HG03095 (cell line): ENCODE measurements around the gene EPS15.
"Not testable (repeated sequence)": the region's sequence is repeated elsewhere in the genome, so short reads cannot be mapped to it uniquely, and the experiment has no call there.

Source experiments
- ATAC-seq: cut with Tn5 transposase; IDR thresholded peaks from one replicate; pipeline ENCODE4 v1.9.1; 2021; ENCODE audit warnings: moderate library complexity; ENCODE audit not compliant: unreplicated experiment

EPS15 gene

DNA sequence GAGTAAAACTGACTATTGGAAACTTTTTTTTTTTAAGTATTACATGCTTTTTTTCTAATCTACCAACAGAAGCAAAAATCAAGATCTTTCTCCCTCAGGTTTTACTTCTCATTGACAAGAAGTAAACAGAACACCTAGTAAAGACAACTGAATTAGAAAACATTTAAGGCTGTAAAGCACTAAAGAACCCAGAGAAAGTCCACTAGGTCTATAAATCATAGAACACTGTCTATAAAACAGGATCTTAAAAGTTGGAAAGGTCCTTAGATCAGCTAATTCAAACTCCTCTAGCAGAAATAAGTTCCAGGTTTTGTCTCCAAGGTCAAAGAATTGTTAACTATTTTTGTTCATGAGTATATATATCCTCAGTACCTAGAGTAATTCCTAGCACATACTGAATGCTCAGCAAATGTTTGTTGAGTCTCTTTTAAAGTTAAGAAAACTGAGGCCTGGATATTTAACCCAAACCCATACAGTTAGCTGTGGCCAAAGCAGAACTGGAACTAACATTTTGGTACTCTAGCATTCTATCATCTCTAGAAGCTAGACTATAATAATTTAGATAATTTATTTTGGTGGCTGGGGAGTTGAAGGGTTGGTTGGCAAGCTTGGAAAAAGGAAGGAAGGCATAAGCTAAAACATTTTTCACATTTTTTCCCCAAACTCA, 3.0 kb downstream of the EPS15 start:
- ATAC-seq: no peak

DNA sequence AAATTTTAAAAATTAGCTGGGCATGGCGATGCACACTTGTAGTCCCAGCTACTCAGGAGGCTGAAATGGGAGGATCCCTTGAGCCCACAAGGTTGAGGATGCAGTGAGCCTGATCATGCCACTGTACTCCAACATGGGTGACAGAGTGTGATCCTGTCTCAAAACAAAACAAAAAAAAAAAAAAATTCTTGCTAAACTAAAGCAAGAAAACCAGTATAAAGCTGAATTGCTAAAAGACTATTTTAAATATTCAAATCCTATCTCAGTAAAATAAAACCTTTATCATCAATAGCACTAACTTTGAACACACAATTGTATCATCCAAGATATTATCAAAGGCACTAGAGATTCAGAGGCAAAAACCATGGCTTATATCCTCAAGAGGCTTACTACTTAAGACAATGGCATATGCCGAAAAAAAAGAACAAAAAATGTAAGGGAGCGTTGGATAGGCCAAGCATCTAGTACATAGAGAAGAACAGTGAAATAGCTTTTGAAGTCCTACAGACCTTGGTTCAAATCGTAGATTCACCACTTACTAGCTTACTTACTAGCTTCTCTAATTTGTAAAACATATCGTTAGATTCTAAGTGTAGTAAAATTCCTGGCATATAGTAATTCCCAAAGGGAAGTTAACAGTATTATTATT, 3.6 kb downstream of the EPS15 start:
- ATAC-seq: no peak

DNA sequence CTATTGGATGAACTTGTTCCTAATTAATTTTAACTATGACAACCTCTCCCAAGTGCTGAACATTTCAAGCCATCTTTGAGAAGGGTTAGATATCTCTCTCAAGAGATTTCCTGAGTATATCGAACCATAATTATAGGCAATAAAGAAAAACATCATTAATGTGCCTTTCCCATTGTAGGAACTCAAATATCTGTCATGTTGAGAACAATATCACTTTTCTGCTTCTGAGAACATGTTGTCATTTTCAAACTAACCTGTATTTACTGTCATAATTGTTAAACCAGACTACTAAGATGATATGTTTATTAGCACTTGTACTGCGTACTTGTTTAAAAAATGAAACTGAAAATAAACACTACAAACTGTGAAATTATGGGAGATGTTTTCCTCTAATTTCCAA, 4.3 kb downstream of the EPS15 start:
- no peak for ATAC-seq

DNA sequence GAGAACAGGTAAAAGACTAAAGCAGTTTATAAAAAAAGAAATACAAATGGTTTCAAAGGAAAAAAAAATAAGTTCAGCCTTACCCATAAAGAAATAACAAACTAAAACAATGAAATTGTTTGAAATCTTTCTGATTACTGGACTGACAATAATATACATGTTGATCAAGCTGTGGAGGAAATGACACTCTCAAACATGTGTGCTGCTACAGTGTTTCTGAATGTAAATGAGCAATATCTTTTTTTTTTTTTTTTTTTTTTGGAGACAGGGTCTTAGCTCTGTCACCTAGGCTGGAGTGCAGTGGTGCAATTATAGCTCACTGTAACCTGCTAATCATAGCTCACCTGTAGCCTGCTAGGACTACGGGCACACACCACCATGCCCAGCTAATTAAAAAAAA, 6.5 kb downstream of the EPS15 start:
- no peak for ATAC-seq

DNA sequence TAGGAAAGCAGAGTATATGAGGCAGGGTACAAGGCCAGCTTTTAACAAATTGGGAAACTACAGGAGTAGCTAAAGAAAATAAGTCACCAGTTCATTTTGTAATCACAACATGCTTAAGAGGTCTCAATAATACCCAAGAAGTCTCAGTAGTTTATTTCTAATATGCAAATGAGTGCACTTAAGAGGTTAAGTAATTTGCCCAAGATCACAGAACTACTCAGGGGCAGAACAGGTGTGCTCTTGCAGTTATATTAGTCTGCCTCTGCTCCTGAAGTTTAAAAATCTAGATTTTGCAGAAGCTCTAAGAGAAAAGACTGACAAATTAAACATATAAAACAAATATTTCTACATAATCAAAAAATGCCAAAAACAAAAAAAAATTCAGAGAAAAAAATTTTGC, 6.9 kb downstream of the EPS15 start:
- ATAC-seq: no peak

DNA sequence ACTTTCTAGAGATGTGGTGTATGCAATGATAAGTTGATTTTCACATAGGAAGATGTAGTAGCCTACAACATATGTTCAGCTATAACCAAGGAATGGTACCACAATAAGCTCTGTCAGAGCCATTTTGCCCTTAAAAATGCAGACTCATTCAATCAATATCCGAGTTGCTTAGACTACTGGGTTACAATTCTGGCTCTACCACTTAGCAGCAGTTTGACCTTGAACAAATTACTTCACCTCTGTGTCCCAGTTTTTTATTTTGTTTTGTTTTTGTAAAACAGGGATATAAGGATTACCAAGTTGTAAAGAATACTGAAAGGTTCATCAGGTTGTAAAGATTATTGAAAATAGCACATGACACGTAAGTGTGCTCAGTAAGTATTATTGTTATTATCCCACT, 9.3 kb downstream of the EPS15 start:
- ATAC-seq: no peak

DNA sequence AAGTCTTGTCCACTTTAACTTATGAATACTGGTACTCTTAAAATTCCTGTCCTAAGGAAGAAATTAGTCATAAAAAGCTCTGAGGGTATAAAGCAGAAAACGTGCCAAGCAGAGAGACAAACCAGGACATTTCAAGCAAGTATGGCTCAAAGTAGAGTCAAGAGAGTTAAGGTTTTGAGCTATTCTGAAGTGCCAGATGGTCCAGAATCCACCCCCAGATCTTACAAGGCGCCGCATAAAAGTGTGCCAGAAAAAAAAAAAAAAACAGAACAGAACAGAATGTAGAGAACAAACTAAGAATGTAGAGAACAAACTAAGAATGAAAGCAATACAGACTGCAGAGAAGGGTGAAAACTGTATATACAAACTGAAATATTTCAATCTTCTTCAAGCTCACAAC, 12.5 kb downstream of the EPS15 start:
- ATAC-seq: no peak

DNA sequence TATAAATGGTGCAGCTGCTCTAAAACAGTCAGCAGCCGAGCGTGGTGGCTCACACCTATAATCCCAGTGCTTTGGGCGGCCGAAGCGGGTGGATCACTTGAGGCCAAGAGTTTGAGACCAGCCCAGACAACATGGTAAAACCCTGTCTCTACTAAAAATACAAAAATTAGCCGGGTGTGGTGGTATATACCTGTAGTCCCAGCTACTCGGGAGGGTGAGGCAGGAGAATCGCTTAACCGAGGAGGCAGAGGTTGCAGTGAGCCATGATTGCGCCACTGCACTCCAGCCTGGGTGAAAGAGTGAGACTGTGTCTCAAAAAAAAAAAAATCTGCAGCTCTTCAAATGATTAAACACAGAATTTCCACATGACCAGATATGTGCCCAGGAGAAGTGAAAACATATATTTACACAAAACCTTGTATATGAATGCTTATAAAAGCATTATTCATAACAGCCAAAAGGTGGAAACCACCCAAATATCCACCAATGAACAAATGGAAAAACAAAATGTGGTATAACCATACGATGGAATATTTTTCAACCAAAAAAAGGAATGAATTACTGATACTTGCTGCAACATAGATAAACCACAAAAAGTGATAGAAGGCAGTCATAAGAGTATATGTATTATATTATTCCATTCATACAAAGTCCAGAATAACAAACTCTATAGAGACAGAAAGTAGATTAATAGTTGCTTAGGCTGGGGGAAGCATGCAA, 14.1 kb downstream of the EPS15 start:
- ATAC-seq: no peak

DNA sequence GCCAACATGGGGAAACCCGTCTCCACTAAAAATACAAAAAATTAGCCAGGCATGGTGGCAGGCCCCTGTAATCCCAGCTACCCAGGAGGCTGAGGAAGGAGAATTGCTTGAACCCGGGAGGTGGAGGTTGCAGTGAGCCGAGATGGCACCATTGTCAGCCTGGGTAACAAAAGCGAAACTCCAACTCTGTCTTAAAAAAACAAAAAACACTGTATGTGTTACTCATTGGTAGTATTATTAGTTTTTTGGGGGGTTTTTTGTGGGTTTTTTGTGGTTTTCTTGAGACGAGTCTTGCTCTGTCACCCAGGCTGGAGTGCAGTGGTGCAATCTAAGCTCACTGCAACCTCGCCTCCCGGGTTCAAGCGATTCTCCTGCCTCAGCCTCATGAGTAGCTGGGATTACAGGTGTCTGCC, 17.8 kb downstream of the EPS15 start:
- peak; percentile 51 for ATAC-seq

DNA sequence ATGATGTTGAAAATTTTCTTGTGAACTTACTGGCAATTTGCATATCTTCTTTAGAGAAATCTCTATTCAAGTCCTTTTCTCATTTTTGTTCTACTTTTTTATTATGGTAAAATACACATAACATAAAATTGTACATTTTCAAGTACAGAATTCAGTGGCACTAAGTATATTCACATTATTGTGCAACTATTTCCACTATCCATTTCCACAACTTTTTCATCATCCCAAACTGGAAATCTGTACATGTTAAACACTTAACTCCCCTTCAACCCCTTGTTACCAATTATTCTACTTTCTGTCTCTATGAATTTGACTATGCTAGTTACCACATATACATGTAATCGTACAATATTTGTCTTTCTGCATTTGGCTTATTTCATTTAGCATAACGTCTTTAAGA, 19.4 kb downstream of the EPS15 start:
- ATAC-seq: no peak

DNA sequence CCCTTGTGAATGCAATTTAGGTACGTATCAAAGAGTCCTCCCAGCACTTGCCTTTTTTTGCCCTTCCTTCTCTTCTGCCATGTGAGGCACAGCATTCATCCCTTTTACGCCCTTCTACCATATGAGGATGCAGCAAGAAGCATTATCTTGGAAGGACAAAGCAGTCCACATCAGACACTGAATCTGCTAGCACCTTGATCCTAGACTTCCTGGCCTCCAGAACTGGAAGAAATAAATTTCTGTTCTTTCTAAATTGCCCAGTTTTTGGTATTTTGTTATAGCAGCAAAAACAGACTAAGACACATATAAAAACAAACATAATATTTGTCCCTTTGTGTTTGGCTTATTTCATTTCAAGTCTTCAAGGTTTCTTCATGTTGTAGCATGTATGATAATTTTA, 20.1 kb downstream of the EPS15 start:
- no peak for ATAC-seq

DNA sequence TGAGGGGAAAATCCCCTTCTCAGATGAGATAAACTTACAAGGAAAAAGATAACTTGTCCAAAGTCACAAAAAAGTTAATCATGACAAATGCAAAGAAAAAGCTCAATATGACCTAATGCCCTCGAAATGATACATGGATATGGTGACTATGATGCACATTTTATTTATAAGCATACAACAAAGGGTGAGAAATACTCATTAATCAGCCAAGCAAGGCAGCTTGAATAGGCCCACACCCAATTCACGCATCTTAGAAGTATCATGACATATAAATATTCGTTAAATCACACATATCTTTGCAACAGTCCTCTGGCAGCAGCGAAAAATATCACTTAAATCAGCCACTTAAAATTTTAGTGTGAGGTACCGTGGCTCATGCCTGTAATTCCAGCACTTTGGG, 21.7 kb downstream of the EPS15 start:
- no peak for ATAC-seq

DNA sequence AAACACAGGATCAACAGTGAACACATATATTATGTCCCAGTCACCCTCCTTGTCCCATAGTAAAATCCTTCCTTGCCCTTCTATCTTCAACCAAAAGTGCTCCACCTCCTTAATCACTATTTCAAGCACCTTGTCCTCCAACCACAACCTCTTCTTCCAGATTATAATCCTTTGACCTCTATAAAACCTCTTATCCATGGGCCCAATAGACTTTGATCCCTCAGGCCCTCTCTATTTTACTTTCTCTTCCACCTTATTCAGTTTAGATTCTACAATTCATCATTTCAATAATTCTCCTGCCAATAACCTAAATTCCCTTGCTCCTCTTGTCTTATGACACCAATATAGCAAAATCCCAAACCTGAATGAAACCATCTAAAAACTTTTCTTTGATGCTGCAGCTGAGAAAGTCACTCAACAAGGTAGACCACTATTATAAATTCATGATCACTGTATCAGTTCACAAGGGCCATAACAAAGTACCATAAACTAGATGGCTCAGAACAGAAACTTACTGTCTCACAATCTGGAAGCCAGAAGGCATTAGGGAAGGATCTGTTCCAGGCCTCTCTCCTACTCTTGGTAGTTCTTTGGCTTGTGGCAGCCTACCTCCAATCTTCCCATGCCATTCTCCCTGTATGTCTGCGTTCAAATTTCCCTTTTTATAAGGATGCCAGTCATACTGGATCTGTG, 24.8 kb downstream of the EPS15 start:
- ATAC-seq: no peak

DNA sequence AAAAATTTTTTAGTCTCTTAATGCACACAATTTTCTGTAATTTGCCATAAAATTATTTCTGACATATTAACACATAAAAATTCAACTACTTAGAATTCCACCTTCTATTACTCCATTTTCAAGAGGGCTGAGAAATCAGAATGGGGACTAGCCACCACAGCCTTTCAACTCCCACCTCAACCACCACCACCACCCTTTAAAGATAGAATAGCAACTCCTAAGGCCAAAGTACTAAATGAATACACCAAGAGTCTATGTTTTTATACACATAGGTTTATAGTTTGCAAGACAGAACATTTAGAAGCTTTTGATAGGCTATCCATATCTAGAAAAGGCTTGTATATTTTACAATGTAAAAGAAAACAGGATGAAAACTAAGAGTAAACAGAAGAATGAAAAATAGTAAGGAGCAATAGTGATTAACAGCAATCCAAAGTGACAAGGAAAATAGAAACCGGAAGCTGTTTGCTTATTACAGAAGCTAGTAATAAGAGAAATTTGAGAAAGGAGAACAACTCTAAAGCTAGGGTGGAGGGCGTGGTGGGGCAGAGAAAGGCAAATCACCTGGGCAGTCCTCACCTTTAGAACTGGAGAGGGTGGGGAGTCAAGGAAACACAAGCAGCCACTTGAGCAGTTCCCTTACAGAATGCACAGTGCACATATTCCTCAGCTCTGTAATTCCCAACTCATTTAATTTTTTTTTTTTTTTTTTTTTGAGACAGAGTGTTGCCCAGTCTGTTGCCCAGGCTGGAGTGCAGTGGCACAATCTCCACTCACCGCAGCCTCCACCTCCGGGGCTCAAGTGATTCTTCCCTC, 27.7 kb downstream of the EPS15 start:
- no peak for ATAC-seq

DNA sequence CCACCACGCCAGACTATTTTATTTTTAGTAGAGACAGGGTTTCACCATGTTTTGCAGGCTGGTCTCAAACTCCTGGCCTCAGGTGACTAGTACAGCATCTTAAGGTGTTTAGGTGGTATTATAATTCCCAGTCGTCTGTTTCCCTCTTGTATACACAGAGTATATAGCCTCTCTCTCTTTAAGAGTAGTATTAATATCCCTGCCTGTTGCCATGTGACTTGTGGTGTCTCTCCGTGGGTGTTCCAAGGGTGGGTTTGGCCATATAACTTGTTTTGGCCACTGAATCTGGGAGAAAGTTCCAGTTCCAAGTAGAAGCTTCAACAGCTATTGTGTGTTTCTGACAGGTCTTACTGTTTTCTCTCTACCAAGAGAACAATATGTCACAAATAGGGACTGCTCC, 29.6 kb downstream of the EPS15 start:
- no peak for ATAC-seq

DNA sequence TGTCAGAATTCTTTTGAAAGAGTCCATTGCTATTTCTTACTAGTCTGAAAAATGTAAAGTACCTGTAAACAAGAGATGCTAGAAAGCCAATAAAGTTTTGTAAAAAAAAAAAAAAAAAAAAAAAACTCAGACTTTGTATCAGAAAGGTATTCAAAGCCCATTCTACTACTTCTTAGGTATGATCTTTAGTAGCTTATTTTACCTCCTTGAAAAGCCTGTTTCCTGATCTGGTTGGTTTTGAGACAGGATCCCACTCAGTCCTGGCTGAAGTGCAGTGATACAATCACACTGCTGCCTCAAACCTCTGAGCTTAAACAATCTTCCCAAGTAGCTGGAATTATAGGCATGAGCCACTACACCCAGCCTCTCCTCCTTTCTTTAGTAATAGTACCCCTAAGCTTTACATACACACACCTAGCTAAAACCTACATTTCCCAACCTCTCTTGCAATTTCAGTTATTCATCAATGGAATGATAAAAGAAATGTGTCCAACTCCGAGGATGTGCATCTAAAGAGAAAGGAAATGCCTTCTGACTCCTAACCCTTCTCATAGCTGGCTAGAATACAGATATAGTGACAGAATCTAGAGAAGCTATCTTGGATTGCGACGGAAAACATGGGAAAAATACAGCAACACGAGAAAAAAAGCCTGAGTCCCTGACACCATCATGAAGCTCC, 30.6 kb downstream of the EPS15 start:
- no peak for ATAC-seq

DNA sequence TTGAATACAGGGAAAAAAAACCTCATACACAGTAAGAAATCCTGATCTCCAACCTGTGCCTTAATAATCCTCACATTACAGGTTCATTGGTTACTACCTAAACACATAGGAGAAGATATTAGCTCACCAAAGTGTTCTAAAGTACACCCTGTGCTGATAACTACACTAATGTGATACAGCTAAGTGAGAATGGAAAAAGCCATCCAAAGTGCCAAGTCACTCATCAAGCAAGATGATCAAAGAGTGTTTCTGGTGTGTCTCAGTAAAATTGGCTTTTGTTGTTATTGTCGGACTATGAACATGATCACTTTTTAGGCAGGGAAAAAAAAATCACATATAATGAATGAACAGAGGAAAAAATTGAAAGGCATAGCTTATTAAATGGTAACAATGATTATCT, 31.4 kb downstream of the EPS15 start:
- no peak for ATAC-seq

DNA sequence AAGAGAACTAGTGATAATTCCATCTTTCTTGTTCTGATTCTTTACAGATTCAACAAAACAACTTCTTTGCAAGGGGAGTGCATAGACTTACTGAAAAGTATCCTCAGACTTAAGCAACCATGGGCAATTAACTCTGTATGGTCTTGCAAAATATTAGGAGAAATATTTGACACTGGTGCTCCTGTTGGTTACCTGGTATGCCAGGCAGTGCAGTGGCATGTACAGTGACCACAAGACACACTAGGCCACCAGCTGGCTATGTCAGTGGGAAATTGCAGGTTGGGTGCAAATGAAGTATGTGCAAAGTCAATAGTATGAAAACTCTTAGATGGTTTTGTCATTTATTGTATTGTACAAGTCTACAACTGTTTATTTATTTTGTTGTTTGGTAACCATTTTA, 34.5 kb downstream of the EPS15 start:
- no peak for ATAC-seq

DNA sequence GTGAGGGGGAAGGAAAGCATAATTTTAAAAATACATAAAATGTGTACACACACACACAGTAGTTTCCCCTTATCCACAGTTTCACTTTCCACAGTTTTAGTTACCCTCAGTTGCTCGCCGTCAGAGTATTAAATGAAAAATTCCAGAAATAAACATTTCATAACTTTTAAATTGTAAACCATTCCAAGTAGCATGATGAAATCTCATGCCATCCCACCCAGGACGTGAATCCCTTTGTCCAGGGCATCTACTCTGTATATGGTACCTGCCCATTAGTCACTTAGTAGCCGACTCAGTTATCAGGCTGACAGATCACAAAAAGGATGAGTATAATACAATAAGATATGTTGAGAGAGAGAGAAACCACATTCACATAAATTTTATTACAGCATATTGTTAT, 36.2 kb downstream of the EPS15 start:
- ATAC-seq: no peak

DNA sequence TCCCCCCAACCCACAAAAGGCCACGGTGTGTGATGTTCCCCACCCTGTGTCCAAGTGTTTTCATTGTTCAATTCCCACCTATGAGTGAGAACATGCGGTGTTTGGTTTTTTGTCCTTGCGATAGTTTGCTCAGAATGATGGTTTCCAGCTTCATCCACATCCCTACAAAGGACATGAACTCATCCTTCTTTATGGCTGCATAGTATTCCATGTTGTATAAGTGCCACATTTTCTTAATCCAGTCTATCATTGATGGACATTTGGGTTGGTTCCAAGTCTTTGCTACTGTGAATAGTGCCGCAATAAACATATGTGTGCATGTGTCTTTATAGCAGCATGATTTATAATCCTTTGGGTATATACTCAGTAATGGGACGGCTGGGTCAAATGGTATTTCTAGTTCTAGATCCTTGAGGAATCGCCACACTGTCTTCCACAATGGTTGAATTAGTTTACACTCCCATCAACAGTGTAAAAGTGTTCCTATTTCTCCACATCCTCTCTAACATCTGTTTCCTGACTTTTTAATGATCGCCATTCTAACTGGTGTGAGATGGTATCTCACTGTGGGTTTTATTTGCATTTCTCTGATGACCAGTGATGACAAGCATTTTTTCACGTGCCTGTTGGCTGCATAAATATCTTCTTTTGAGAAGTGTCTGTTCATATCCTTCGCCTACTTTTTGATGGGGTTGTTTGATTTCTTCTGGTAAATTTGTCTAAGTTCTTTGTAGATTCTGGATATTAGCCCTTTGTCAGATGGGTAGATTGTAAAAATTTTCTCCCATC, 44.0 kb downstream of the EPS15 start:
- not testable (repeated sequence) for ATAC-seq
